K562 (cell line): ENCODE measurements around the gene KCNK4. TPM values are rescaled to one million over a fixed set of nuclear protein-coding genes. Genes with fewer than 3 reads are reported as not detected.

Experiments used
- BCOR ChIP-seq: fragments of 450-650 bp; IDR thresholded peaks from 2 replicates; pipeline ENCODE4 v1.6.1; 2016
- CBX3 ChIP-seq, 2 experiments: IDR thresholded peaks; 1 replicate in 1 of 2; 2 replicates in 1 of 2; pipeline ENCODE4 v1.6.1; 2012; ENCODE audit warnings: inconsistent platforms in 2 of 2, low read length in 2 of 2, borderline replicate concordance in 1 of 2, control low read depth in 1 of 2
- FOXA3 ChIP-seq, 2 experiments: fragments of 450-650 bp in 1 of 2; sonication (generic) in 1 of 2; formaldehyde crosslinking; IDR thresholded peaks in 1 of 2; conservative IDR thresholded peaks in 1 of 2; 2 replicates each; pipeline versions ENCODE4 v1.4.0 to v1.8.0; 2020 to 2022; ENCODE audit warnings: mild to moderate bottlenecking in 2 of 2, missing genetic modification reagents in 1 of 2
- HLTF ChIP-seq: fragments of 450-650 bp; IDR thresholded peaks from 2 replicates; pipeline ENCODE4 v1.6.1; 2016
- ILK ChIP-seq: fragments of 450-650 bp; IDR thresholded peaks from 2 replicates; pipeline ENCODE4 v1.6.1; 2016; ENCODE audit warnings: missing genetic modification characterization, low read depth, mild to moderate bottlenecking, missing compliant biosample characterization, moderate library complexity, borderline replicate concordance
- KDM1A ChIP-seq, 2 experiments: fragments of 450-650 bp; IDR thresholded peaks; 2 replicates each; pipeline ENCODE4 v1.6.1; 2016; ENCODE audit warnings: mild to moderate bottlenecking in 2 of 2
- NFYB ChIP-seq: IDR thresholded peaks from 2 replicates; pipeline ENCODE4 v1.6.1; 2011; ENCODE audit warnings: mild to moderate bottlenecking, moderate library complexity; ENCODE audit not compliant: insufficient read length; ENCODE audit errors: extremely low read depth
- RAD51 ChIP-seq: fragments of 450-650 bp; IDR thresholded peaks from 2 replicates; pipeline ENCODE4 v1.7.1; 2016; ENCODE audit warnings: low read depth, mild to moderate bottlenecking, borderline replicate concordance
- SMARCA5 ChIP-seq: fragments of 450-650 bp; IDR thresholded peaks from 2 replicates; pipeline ENCODE4 v1.6.1; 2016
- SUPT5H ChIP-seq: fragments of 450-650 bp; IDR thresholded peaks from 2 replicates; pipeline ENCODE4 v1.6.1; 2016
- TRIM24 ChIP-seq, 2 experiments: fragments of 450-650 bp; IDR thresholded peaks; 2 replicates each; pipeline ENCODE4 v1.6.1; 2016
- polyA plus RNA-seq, 8 experiments: library from polyadenylated mRNA; depleted of rRNA in 4 of 8; stranded (reverse) in 5 of 8; unstranded in 3 of 8; fragments of >200 nt; fragmentation: Nextera tagmentation in 2 of 8; fragmentation: Illumina TruSeq in 1 of 8; extraction: Ambion mirVana in 2 of 8; extraction: Trizol in 1 of 8; gene quantifications; 2 replicates each; pipeline versions ENCODE4 v1.2.1 to v1.2.3, GENCODE V29; 2011 to 2014; ENCODE audit warnings: inconsistent platforms in 1 of 8, missing spikeins in 1 of 8
- total RNA-seq, 7 experiments: library from RNA; depleted of rRNA in 6 of 7; stranded (reverse); fragments of >200 nt in 6 of 7; fragmentation: Illumina TruSeq in 2 of 7; extraction: Trizol in 2 of 7; gene quantifications; 2 replicates each; pipeline versions ENCODE4 v1.2.1 to v1.2.3, GENCODE V29; 2011 to 2021; ENCODE audit warnings: low replicate concordance in 1 of 7
- TF ChIP-seq, protein P1 (sequence below): fragments of 450-650 bp; IDR thresholded peaks from 2 replicates; pipeline ENCODE4 v1.6.1; 2016
- TF ChIP-seq, protein P2 (sequence below): sonication (generic); formaldehyde crosslinking; IDR thresholded peaks from 2 replicates; pipeline ENCODE4 v1.9.0; 2022; ENCODE audit warnings: mild to moderate bottlenecking, missing genetic modification reagents

Gene KCNK4
- total and polyA plus RNA-seq, 9 of the 15 experiments (the other 6 are each of a cell fraction or from before 2014, with no cell fraction given) = not detected

- TF ChIP-seq NFYB (peak; percentile 32), SMARCA5 (peak; percentile 91), RAD51 (0 out of 2 replicates have a peak, but pooled peaks have one; percentile 28), ILK (tag) (no peak), SUPT5H (no peak), KDM1A (IDR thresholded peaks at IDR 0.05) (peak; percentile 33 to 51; a peak in 2 of 4 replicates), CBX3 (IDR thresholded peaks at IDR 0.05; ENCODE audit: borderline replicate concordance in 1 of 2, low read length in 2 of 2) (peak in 1 of 2 experiments; percentile 87; a peak in 2 of 3 replicates), FOXA3 (CRISPR knock-in tag; conservative IDR thresholded peaks at IDR 0.05 in 1 of 2, IDR thresholded peaks at IDR 0.05 in 1 of 2) (no peak), HLTF (peak; percentile 96), TRIM24 (IDR thresholded peaks at IDR 0.05) (0 out of 4 replicates have a peak, but pooled peaks of 1 of the 2 experiments have one; percentile 12), BCOR (peak; percentile 87)
- TF ChIP-seq, protein P1, sequence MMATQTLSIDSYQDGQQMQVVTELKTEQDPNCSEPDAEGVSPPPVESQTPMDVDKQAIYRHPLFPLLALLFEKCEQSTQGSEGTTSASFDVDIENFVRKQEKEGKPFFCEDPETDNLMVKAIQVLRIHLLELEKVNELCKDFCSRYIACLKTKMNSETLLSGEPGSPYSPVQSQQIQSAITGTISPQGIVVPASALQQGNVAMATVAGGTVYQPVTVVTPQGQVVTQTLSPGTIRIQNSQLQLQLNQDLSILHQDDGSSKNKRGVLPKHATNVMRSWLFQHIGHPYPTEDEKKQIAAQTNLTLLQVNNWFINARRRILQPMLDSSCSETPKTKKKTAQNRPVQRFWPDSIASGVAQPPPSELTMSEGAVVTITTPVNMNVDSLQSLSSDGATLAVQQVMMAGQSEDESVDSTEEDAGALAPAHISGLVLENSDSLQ = peak; percentile 71
- TF ChIP-seq, protein P2, sequence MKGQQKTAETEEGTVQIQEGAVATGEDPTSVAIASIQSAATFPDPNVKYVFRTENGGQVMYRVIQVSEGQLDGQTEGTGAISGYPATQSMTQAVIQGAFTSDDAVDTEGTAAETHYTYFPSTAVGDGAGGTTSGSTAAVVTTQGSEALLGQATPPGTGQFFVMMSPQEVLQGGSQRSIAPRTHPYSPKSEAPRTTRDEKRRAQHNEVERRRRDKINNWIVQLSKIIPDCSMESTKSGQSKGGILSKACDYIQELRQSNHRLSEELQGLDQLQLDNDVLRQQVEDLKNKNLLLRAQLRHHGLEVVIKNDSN (CRISPR knock-in tag) = peak; percentile 35
Measured at GRCh38 chr11:64327375-64327774, 36.3 kb downstream of the KCNK4 start (continued).
